CD4-positive, alpha-beta T cell (primary cell): ENCODE data around the gene L1CAM. TPM values are rescaled to one million over a fixed set of nuclear protein-coding genes. Genes with fewer than 3 reads are reported as not detected.
A peak's percentile ranks its signal among the peaks of the same experiment; 100 is the strongest.

Experiments
- ATAC-seq: fragments of 200-7000 bp; cut with Tn5 transposase; one replicate; pipeline ENCODE4 v1.10.0; 2022; ENCODE audit warnings: mild to moderate bottlenecking; ENCODE audit not compliant: poor library complexity
- CTCF ChIA-PET: fragments of 350-600 bp; sonication (Branson Sonifier 250); formaldehyde crosslinking; loops from one replicate; lab custom pipeline; 2021; ENCODE audit warnings: antibody characterized with exemption, inconsistent platforms; lab: Charles Lee
- POLR2A ChIA-PET: fragments of 350-600 bp; sonication (Branson Sonifier 250); formaldehyde crosslinking; loops from one replicate; lab custom pipeline; 2021; ENCODE audit warnings: antibody characterized with exemption, inconsistent platforms; lab: Charles Lee
- DNase-seq, 14 experiments: peaks; one replicate each; pipeline ENCODE4 v3.0.0-alpha.2; 2013 to 2020; ENCODE audit warnings: mixed read lengths in 2 of 14
- H3K27ac ChIP-seq, 2 donors: one replicate each; pipeline versions ENCODE4 v1.5.1 to v1.7.0; 2013; ENCODE audit warnings: low read length in 2 of 2, low read depth in 1 of 2, mild to moderate bottlenecking in 1 of 2
- H3K27me3 ChIP-seq, 2 experiments: 1 replicate in 1 of 2; 2 replicates in 1 of 2; pipeline versions ENCODE4 v1.6.1 to v1.7.0; 2013; ENCODE audit warnings: low read length in 2 of 2, control low read depth in 1 of 2, mild to moderate bottlenecking in 1 of 2, moderate library complexity in 1 of 2; ENCODE audit not compliant: insufficient read depth in 2 of 2, control insufficient read depth in 1 of 2
- H3K36me3 ChIP-seq: one replicate; pipeline ENCODE4 v1.6.1; 2013; ENCODE audit warnings: low read length, control low read depth; ENCODE audit not compliant: insufficient read depth
- H3K4me1 ChIP-seq: one replicate; pipeline ENCODE4 v1.6.1; 2013; ENCODE audit warnings: low read length, control low read depth; ENCODE audit not compliant: insufficient read depth
- H3K4me3 ChIP-seq: one replicate; pipeline ENCODE4 v1.5.1; 2013; ENCODE audit warnings: mild to moderate bottlenecking, low read length, moderate library complexity
- H3K9me3 ChIP-seq, 2 experiments: 1 replicate in 1 of 2; 2 replicates in 1 of 2; pipeline versions ENCODE4 v1.6.1 to v1.7.0; 2013; ENCODE audit warnings: low read length in 2 of 2, mild to moderate bottlenecking in 2 of 2, control low read depth in 1 of 2, moderate library complexity in 1 of 2; ENCODE audit not compliant: control insufficient read depth in 1 of 2, insufficient read depth in 1 of 2
- H3K27ac Mint-ChIP-seq: one replicate; pipeline ENCODE4 v1.8.0; 2020; ENCODE audit warnings: mixed read lengths
- H3K27me3 Mint-ChIP-seq: one replicate; pipeline ENCODE4 v1.8.0; 2021; ENCODE audit warnings: mixed read lengths
- H3K36me3 Mint-ChIP-seq: one replicate; pipeline ENCODE4 v1.8.0; 2021; ENCODE audit warnings: low read depth, mixed read lengths
- H3K4me1 Mint-ChIP-seq: one replicate; pipeline ENCODE4 v1.8.0; 2021; ENCODE audit warnings: low read depth, mixed read lengths
- H3K4me3 Mint-ChIP-seq: one replicate; pipeline ENCODE4 v1.8.0; 2020; ENCODE audit warnings: mild to moderate bottlenecking, mixed read lengths
- H3K9me3 Mint-ChIP-seq: one replicate; pipeline ENCODE4 v1.8.0; 2020; ENCODE audit warnings: mixed read lengths
- intact Hi-C, 2 experiments: fragments of 100-400 bp; cut with DNase I in 1 of 2; cut with micrococcal nuclease in 1 of 2; formaldehyde crosslinking; loops; one replicate each; pipeline versions ENCODE4 v1.15.1 to v1.9.0; 2023 to 2025; cut with DNase I, micrococcal nuclease
- total RNA-seq, 174 experiments: library from RNA in 2 of 174; stranded (reverse) in 2 of 174; gene quantifications; one replicate each; pipeline ENCODE4 v1.2.3 and lab custom pipeline; 2021 to 2026
- TF ChIP-seq, protein P1 (sequence below): fragments of 200-600 bp; IDR thresholded peaks from one replicate; pipeline ENCODE4 v1.8.0; 2022; ENCODE audit warnings: antibody characterized with exemption, mild to moderate bottlenecking

L1CAM gene
- total RNA-seq, 2 experiments from 2014 or later, result 0.89 to 1.2 TPM

DNA sequence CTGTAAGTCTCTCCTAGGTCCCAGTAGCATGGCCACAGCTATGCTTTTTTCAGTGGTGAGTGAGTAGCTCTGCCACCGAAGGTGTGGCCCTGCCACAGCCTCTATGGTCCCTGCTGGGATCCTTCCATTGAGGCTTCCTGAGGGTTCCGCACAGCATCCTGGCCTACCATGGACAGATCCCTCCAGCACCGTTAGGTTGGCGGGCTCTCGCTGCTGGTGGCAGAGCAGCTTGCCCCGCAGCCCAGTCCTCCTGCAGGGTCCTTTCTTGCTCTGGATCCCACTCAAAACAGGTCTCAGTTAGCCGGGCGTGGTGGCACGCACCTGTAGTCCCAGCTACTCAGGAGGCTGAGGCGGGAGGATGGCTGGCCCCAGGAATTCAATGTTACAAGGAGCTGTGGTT lies 53.2 kb downstream of the L1CAM start:
- Mint-ChIP-seq H3K36me3 (no peaks in the 10 kb centered on the region), H3K4me3 (no peak overlapping the region), H3K4me1 (peaks cover 5% of the 10 kb centered on the region), H3K9me3 (no peaks in the 10 kb centered on the region), H3K27ac (no peak overlapping the region), H3K27me3 (no peaks in the 10 kb centered on the region)
- intact Hi-C loops, result no loop called here
- ATAC-seq (no peak), DNase-seq (no peak)
- Histone ChIP-seq H3K36me3 (no peaks in the 10 kb centered on the region), H3K4me3 (no peak overlapping the region), H3K27me3 (no peaks in the 10 kb centered on the region), H3K9me3 (no peaks in the 10 kb centered on the region), H3K4me1 (peaks cover 22% of the 10 kb centered on the region), H3K27ac (no peak overlapping the region)
- CTCF ChIA-PET, result no interaction called here
- POLR2A ChIA-PET, result no interaction called here
- TF ChIP-seq, protein P1, sequence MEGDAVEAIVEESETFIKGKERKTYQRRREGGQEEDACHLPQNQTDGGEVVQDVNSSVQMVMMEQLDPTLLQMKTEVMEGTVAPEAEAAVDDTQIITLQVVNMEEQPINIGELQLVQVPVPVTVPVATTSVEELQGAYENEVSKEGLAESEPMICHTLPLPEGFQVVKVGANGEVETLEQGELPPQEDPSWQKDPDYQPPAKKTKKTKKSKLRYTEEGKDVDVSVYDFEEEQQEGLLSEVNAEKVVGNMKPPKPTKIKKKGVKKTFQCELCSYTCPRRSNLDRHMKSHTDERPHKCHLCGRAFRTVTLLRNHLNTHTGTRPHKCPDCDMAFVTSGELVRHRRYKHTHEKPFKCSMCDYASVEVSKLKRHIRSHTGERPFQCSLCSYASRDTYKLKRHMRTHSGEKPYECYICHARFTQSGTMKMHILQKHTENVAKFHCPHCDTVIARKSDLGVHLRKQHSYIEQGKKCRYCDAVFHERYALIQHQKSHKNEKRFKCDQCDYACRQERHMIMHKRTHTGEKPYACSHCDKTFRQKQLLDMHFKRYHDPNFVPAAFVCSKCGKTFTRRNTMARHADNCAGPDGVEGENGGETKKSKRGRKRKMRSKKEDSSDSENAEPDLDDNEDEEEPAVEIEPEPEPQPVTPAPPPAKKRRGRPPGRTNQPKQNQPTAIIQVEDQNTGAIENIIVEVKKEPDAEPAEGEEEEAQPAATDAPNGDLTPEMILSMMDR, result no peak

GRCh38 chrX:153831429-153832150 lies 54.4 kb downstream of the L1CAM start:
- intact Hi-C loops, result no loop called here
- Mint-ChIP-seq H3K27me3 (no peaks in the 10 kb centered on the region), H3K27ac (no peak overlapping the region), H3K36me3 (no peaks in the 10 kb centered on the region), H3K4me1 (peaks cover 17% of the 10 kb centered on the region), H3K9me3 (no peaks in the 10 kb centered on the region), H3K4me3 (peak overlapping the region; percentile 65)
- Histone ChIP-seq H3K9me3 (no peaks in the 10 kb centered on the region), H3K27me3 (no peaks in the 10 kb centered on the region), H3K36me3 (no peaks in the 10 kb centered on the region), H3K4me1 (peaks cover 23% of the 10 kb centered on the region), H3K27ac (no peak overlapping the region), H3K4me3 (no peak overlapping the region)
- TF ChIP-seq, protein P1, result no peak
- POLR2A ChIA-PET, result no interaction called here
- CTCF ChIA-PET, result no interaction called here
- ATAC-seq, result no peak
- DNase-seq, result no peak

GRCh38 chrX:153830640-153831428 lies 55.1 kb downstream of the L1CAM start:
- no peak for DNase-seq
- ChIA-PET POLR2A (no interaction called here), CTCF (no interaction called here)
- no peak for ATAC-seq
- Histone ChIP-seq H3K4me1 (peaks cover 23% of the 10 kb centered on the region), H3K27ac (no peak overlapping the region), H3K4me3 (peak overlapping the region; percentile 12), H3K9me3 (no peaks in the 10 kb centered on the region), H3K27me3 (no peaks in the 10 kb centered on the region), H3K36me3 (no peaks in the 10 kb centered on the region)
- intact Hi-C loops, result no loop called here
- H3K4me3 Mint-ChIP-seq, result peak overlapping the region; percentile 65
- H3K4me1 Mint-ChIP-seq, result peaks cover 18% of the 10 kb centered on the region
- no peaks in the 10 kb centered on the region for H3K36me3 Mint-ChIP-seq
- no peaks in the 10 kb centered on the region for H3K9me3 Mint-ChIP-seq
- H3K27me3 Mint-ChIP-seq, result no peaks in the 10 kb centered on the region
- TF ChIP-seq, protein P1, result no peak
- no peak overlapping the region for H3K27ac Mint-ChIP-seq
